SIG-M5 (cell line): Measurements from ENCODE around the gene NXN.
A peak's percentile ranks its signal among the peaks of the same experiment; 100 is the strongest.
"Not testable (repeated sequence)": the region's sequence is repeated elsewhere in the genome, so short reads cannot be mapped to it uniquely, and the experiment has no call there.

Experiments
- DNase-seq: peaks from one replicate; lab custom pipeline; 2025; lab: John Stamatoyannopoulos, UW

The NXN gene

DNA sequence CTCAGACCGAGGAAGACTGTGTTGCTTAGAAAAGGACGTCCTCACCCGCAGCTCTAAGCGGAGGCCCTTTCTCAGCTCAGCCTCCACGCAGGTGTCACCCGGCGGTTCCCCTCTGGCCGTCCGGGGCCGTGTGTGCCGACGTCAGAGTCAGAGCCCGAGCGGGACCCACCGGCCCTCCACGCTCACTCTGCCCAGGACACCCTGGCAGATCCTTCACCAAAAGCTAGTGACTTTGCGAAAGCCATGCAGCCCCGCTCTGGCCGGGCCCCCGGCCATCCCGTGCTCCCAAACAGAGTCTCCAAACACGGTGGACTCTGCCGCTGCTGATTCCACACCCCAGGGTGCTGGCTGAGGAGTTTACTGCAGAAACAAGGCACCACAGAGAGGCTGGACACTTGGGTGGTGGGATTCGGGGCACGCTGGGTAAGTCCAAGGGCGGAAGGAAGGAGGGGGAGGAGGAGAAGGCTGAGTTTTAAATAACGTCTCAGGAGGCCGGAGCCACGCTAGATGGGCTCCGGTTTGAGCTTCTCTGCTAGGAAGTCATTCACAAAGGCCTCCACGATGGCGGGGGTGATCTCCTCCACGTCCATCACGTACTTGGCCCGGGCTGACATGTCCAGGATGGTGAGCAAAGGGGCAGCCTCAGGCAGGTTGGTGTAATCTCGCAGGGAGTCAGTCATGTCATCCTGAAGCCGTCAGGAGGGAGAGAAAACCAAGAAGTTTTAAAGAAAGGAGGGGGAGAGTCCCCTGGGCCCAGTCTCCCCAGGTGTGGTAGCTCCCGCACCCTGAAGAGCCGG is 178.9 kb downstream of the NXN start:
- DNase-seq, result no peak

DNA sequence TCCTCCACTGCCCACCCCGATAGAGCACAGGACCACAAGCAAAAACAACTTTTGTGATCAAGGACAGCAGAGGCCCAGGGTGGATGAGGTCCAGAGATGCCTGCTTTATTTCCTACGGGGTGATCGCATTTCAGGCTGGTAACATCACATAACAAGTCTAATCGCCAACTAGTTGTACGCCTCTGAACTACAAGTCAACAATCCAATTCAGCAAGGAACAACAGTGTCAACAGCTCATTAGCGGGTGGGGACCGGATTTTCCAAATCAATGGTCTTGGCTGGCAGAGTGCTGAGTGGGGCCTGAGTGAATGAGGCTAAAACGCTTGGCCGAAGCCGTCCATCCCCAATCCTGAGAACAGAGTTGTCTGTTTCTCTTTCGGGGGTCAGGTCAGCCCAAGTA is 180.3 kb downstream of the NXN start:
- DNase-seq, result no peak

DNA sequence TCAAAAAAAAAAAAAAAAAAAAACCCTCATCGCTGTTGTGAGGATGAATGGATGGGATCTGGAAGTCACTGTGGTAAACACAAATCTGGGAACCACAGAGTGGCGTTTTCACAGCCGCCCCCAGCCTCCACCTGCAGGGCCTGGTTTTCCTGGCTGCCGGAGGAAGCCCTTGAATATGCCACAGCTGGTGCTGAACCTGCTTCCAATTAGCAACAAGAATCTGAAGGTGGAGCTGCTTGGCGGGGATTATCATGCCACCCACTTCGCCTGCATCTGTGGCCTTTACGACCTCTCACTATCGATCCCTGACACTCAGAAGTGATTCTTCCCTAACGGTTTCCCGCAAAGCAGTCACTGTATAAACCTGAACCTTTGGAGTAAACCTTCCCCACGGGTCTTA is 181.3 kb downstream of the NXN start:
- no peak for DNase-seq

DNA sequence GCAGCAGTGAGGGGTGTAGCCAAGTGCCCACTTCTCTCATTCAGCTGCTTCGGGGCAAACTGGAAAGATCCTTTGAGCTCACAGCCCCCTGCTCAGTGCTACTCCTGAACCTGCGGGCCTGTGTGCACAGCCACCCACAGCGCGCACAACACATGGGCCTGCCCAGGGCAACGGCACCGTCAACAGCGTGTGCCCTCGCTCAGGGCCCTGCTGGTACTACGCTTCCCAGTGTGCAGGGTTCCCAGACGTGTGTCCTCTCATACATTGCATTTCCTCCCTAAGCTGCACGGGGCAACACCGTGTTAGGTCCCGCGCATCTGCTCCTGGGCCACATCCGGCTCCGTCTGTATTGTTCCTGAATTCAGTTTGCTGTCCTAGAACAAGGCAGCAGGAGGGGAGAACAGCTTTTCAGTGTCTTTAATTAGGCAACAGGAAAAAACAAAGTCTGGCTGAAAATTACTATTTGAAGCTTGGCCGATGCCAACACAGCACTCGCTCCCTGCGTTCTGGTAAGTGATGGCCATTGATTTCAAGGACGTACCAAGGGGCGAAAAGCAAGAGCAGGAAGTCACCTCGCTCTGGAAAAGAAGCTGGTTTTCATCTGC is 182.2 kb downstream of the NXN start:
- no peak for DNase-seq

DNA sequence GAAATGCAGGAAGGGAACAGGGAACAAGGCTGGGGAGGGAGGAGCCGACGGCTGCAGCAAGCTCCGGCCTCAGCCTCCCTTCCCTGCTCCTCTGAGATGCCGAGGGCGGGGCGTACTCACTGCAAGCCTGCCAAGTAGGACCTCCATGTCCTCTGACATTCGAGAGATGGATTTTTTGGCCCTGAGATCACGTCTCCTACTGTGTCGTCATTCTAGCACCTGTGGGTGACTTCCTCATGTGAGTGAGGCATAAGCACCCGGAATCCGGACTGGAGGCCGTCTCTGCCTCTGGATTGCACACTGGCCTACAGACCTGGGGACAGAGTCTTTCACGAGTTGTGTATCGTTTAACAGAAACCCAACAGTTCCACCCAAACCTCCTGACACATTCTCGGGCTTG is 183.0 kb downstream of the NXN start:
- DNase-seq, result no peak

DNA sequence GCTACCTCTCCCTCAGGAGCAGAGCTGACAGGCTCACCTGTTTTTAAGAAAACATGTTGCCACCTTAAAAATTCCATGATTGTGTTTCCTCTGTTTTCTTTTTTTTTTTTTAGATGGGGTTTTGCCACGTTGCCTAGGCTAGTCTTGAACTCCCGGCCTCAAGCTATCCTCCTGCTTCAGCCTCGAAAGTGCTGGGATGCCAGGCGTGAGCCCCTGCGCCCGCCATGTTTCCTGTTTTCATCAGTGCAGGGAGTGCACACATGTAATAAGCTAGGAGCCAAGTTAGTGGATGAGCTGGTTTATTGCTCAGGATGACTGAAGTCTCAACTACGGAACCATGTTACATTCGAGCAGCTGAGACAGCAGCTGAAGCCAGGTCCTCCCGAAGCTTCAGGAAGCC is 183.9 kb downstream of the NXN start:
- no peak for DNase-seq

DNA sequence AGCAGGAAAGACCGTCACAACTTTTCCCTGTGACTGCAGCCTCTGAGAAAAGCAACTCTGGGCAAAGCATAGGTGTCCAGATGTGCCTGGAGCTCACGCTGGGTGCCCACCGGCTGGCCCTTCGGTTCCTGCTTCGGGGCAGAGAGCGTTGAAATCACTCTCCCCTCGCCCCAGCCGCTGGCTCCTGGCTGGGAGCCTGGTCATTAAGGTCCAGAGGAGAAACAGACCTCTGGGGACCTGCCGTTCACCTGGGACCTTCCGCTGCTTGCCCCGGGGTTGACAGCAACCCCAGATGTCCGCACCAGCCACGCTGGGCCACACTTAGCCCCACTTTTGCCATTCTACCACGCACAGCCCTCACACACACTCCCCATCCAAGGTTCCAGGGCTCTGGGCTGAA is 184.3 kb downstream of the NXN start:
- DNase-seq, result no peak

DNA sequence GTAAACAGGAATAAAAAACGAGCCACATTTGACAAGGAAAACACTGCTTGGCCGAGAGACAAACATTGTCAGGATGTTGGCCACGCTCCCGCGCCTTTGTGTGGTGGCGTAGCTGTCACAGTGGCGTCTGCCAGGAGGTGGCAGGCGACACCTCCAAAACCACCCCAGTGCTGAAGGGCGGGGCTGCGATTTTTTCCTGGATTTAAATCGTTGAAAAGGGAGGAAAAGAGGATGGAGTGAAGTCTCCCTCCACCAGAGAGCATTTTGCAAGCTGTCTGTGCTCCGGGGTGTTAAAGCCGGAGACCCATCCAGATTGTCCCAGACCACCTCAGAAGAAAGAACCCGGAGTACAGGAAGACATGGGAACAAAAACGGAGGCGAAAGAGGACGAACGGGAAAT is 184.7 kb downstream of the NXN start:
- no peak for DNase-seq

DNA sequence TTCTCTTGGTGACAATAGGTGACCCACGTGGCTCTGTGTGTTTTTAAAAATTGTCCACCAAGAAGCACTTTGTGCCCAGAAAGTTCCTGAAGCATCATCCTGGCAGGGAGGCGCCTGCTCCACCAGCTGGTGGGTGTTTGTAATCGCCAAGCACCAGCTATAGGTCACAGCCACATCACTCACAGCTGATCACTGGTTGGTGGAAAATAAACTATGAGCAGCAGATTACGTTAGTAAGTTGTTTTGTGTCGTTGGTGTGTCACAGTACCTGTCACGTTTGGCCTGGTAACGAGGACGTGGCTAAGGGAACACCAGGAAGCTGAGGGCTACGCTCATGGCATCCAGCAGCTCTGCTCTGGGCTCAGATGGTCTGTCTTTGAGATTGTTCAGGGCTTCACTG is 187.3 kb downstream of the NXN start:
- no peak for DNase-seq

DNA sequence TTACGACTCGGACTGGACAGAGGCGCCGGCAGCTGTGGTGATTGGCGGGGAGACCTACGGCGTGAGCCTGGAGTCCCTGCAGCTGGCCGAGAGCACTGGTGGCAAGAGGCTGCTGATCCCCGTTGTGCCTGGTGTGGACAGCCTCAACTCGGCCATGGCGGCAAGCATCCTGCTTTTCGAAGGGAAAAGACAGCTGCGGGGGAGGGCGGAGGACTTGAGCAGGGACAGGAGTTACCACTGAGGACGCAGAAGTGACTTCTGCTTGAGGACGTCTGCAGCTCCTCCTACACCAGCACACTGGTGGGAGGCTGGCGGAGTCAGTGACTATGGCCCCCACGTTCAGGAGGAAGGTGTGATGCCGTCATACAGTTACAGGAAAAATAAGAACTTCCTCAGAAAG is 187.7 kb downstream of the NXN start:
- no peak for DNase-seq

DNA sequence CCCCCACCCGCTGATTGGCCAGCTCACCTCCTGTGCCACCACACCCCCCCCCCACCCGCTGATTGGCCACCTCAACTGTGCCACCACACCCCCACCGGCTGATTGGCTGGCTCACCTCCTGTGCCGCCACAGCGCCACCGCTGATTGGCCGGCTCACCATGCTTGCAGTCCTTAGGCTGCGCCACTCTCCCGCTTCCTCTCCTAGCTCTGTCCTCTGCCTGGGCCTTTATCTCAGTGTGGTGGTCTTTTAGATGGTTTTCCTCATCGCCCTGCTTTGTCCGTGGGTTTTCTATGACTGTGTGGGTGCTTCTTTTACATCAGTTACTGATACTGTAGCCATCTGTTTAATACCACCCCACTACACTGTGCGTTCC is 188.7 kb downstream of the NXN start:
- not testable (repeated sequence) for DNase-seq

DNA sequence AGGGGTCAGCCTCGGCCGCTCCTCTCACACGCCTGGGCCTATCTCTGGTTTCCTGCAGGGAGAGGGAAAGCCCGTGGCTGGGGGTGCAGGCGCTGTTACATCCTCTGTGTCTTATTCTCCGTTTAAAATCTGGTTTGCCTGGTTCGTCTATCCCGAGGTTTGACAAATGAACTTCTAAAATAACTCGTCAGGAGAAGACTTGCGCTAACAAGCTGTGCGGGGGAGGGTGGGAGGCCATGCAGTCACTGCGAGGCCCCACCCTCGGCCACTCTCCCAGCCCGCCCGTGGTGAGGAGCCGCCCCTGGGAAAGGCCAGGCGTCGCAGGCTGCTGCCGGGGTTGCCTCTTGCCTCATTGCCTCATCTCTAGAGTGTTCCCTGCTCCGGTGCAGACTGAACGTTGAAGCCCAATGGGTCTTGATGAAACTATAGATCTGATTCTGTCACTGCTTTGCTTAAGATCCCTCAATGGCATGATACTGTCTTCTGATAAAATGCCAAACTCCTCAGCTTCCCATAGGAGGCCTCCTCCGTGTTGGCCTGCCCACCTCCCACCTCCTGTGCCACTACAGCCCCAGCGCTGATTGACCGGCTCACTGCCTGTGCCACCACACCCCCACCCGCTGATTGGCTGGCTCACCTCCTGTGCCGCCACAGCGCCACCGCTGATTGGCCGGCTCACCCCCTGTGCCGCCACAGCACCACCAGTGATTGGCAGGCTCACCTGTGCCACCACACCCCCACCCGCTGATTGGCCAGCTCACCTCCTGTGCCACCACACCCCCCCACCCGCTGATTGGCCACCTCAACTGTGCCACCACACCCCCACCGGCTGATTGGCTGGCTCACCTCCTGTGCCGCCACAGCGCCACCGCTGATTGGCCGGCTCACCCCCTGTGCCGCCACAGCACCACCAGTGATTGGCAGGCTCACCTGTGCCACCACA is 189.4 kb downstream of the NXN start:
- DNase-seq, result not testable (repeated sequence)

DNA sequence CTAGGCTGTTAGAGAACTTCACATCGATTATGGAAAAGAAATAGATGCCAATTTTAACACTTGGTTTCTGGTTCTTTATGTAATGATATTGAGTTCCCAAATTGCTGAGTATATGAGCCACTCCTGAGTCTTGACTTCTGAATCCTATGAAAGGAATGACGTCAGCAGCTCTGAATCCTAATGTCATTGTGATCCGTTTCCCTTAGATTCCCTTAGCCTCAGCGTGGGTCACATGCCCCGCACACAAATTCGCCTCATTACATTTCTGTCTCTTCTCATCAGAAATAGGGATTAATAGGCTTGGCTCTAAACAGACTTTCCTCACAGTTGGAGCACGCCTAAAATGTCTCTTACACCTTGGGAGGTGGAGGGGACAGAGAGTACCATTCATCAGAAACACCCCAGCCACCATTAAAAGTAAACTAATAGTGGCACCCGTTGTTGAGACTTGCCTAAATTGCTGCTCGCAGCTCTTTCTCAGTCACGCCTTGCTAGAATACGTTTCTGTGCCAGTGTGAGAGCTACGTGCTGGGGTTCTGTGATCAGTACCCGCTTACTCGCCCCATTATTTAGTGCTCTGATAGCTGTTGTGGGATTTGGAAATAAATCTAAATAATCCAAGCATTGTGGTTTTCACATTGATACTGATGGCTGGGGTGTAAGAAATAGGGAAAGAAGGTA is 190.3 kb downstream of the NXN start:
- no peak for DNase-seq

DNA sequence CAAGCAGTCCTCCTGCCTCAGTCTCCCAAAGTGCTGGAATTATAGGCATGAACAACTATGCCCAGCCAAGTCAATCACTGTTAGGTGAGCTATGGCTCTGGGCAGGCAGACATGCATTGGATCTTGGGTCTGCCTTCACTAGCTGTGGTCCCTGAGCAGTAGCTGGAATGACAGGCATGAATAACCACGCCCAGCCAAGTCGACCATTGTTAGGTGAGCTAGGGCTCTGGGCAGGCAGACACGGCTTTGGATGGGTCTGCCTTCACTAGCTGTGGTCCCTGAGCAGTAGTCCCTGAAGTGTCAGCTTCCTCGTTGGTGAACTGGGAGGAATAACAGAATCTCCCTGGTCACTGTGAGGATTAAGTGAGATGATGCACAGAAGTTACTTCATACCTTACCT is 191.0 kb downstream of the NXN start:
- DNase-seq, result no peak

DNA sequence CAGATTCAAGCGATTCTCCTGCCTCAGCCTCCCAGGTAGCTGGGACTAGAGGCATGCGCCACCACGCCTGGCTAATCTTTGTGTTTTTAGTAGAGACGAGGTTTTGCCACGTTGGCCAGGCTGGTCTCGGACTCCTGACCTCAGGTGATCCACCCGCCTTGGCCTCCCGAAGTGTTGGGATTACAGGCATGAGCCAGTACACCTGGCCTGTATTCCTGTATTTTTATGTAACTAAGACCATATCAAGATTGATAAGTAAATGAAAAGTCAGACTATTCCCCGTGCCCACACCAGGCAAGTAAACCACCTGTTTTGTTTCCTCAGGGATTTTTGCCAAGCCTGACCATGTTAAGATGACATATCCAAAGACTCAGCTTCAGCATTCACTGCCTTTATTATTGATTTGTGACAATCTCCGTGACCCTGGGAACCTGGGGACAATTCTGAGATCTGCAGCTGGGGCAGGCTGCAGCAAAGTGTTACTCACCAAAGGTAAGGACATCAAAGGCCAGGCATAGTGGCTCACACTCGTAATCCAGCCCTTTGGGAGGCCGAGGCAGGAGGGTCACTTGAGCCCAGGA is 191.8 kb downstream of the NXN start:
- DNase-seq, result no peak

DNA sequence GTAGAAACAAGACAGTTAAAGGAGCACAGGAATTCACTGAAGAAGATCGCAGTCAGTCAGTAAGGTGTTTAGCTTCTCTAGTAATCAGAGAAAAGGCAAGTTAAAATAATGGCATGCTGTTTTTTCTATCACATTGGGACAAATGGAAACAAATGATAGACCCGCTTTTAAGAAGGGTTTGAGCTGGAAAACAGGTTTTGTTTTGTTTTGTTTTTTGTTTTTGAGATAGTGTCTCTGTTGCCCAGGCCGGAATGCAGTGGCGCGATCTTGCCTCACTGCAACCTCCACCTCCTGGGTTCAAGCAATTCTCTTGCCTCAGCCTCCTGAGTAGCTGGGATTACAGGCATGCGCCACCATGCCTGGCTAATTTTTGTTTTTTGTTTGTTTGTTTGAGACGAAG is 193.7 kb downstream of the NXN start:
- DNase-seq, result not testable (repeated sequence)

DNA sequence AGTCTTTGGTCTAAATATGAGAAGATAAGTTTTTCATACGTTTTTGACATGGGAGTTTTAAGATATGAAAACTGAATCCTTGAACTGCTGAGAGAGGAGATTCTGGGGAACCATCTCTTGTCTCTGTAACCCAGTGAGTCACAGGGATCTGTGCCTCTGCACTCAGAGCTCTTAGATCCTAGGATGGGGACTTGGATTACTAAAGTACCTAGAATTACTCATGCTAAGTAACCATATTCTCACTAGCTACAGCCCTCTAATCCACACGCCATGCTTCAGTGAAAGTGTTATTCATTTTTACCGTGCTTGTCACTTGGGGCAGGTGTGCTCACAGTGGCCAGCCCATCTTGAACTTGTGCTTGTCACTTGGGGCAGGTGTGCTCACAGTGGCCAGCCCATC is 195.4 kb downstream of the NXN start:
- no peak for DNase-seq

DNA sequence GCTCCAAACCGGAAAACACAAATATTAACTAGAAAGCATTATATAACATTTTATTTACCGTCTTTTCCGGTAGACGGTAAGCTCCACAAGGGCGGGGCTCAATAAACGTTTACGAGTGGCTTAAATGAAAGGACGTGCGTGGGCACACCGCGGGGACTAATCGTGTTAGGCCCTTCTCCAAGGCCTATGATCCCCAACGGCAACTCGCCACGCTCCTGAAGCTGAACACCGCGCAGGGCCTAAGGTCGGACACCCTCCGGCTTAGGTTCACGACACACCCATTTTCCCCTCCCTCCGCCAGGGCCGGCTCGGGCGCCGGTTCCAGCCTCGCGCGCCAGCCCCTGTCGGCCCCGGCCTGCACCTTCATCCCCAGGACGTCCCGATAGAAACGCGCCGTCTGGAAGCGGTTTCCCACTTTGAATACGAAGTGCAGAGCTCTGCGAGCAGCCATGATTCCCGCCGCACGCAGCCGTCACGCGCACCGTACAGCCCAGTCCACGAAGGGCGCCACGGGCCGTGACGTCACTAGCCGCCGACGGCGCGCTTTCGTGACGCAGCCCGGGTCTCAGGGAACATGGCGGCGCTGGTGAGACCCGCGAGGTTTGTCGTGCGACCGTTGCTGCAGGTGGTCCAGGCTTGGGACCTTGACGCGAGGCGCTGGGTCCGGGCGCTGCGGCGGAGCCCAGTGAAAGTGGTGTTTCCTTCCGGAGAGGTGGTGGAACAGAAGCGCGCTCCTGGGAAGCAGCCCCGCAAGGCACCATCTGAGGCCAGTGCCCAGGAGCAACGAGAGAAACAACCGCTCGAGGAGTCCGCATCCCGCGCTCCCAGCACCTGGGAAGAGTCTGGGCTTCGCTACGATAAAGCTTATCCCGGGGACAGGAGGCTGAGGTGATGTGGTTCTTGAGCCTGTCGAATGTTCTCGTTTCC is 197.5 kb downstream of the NXN start, which contains the start of the genes GLOD4 and MRM3:
Gene GLOD4 (minus strand): TSS at position 476 of the 927 bp plus-strand sequence. CDS start 25 bp downstream, at position 451.
Gene MRM3 (plus strand): TSS at position 549 of the 927 bp plus-strand sequence. CDS start 26 bp downstream, at position 575.
- peak; percentile 22 for DNase-seq

DNA sequence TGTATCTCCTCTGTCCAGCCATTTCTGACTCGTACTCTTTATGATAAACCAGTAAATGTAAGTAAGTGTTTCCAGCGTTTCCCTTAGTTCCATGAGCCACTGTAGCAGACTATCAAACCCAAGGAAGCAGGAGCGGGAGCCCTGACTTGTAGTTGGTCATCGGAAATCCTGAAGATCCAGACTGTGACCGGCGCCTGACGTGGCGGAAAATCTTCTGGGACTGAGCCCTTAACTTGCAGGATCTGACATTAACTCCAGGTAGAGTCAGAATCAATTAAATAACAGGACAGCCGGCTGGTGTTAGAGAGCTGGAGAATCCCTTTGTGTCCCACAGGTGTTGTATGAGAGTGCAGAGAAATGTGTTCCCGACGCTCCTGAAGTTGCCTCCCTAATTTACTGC is 201.5 kb downstream of the NXN start:
- DNase-seq, result no peak

DNA sequence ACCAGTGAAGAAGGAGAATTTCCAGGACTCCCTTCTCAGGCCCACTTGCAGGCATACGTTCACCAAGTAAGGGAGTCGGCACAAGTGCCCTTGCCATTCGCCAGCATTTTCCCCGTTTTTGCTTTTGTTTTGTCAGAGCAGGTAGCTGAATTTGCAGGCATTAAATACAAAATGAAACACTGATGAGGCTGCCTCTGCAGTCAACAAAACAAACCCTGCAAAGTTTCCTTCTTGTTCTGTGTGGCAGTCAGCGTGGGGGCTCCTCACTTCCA is 205.3 kb downstream of the NXN start:
- no peak for DNase-seq
